SK-N-SH (cell line): ENCODE results near the gene TRNP1. TPM values are rescaled to one million over a fixed set of nuclear protein-coding genes. Genes with fewer than 3 reads are reported as not detected.

Experiments used
- CTCF ChIA-PET: fragments of 300-600, 350-600 bp; formaldehyde crosslinking; extraction: SDS; loops from one replicate; lab custom pipeline; 2021; lab: Yijun Ruan, JAX
- POLR2A ChIA-PET: fragments of 350-600 bp; sonication (Branson Sonifier 250); formaldehyde crosslinking; extraction: SDS; loops from one replicate; lab custom pipeline; 2020; ENCODE audit warnings: antibody characterized with exemption, inconsistent platforms; lab: Yijun Ruan, JAX
- DNase-seq: peaks from one replicate; pipeline ENCODE4 v3.0.0; 2012
- H2AFZ ChIP-seq: fragments of 200-600 bp; sonication (generic); 2 replicates; pipeline ENCODE4 v1.8.1; 2016; ENCODE audit warnings: antibody characterized with exemption, mild to moderate bottlenecking, low read depth
- H3F3A ChIP-seq: fragments of 200-600 bp; sonication (generic); replicated peaks from 2 replicates; pipeline ENCODE3; 2016; ENCODE audit warnings: antibody characterized with exemption, mild to moderate bottlenecking; ENCODE audit not compliant: insufficient read depth
- H3K27ac ChIP-seq, 2 experiments: fragments of 200-500 bp in 1 of 2; fragments of 200-600 bp in 1 of 2; sonication (Bioruptor generic) in 1 of 2; sonication (generic), shearing (Covaris generic) in 1 of 2; 2 replicates each; pipeline versions ENCODE4 v1.5.1 to v1.6.1; 2014 to 2016; ENCODE audit warnings: low read depth in 2 of 2, inconsistent platforms in 1 of 2, low read length in 1 of 2, mild to moderate bottlenecking in 1 of 2, mixed read lengths in 1 of 2
- H3K27me3 ChIP-seq: fragments of 200-600 bp; sonication (generic), shearing (Covaris generic); 2 replicates; pipeline ENCODE4 v1.6.1; 2016; ENCODE audit warnings: mixed run types; ENCODE audit not compliant: insufficient read depth
- H3K36me3 ChIP-seq, 2 experiments: fragments of 200-500 bp in 1 of 2; fragments of 200-600 bp in 1 of 2; sonication (Bioruptor generic) in 1 of 2; sonication (generic) in 1 of 2; replicated peaks in 1 of 2; 2 replicates each; pipeline versions ENCODE3 to v1.5.1; 2014 to 2016; ENCODE audit warnings: low read length in 1 of 2, mild to moderate bottlenecking in 1 of 2; ENCODE audit not compliant: insufficient read depth in 2 of 2, control insufficient read depth in 1 of 2
- H3K4me1 ChIP-seq, 2 experiments: fragments of 200-500 bp in 1 of 2; fragments of 200-600 bp in 1 of 2; sonication (Bioruptor generic) in 1 of 2; sonication (generic), shearing (Covaris generic) in 1 of 2; 2 replicates each; pipeline versions ENCODE4 v1.5.1 to v1.6.1; 2014 to 2016; ENCODE audit warnings: low read depth in 1 of 2, low read length in 1 of 2, mixed run types in 1 of 2; ENCODE audit not compliant: insufficient read depth in 2 of 2, control insufficient read depth in 1 of 2
- H3K4me2 ChIP-seq: fragments of 200-600 bp; sonication (generic), shearing (Covaris generic); 2 replicates; pipeline ENCODE4 v1.6.1; 2017; ENCODE audit warnings: mixed run types
- H3K4me3 ChIP-seq, 2 experiments: fragments of 200-500 bp in 1 of 2; fragments of 200-600 bp in 1 of 2; sonication (Bioruptor generic) in 1 of 2; sonication (generic), shearing (Covaris generic) in 1 of 2; 2 replicates each; pipeline versions ENCODE4 v1.5.1 to v1.8.1; 2014 to 2016; ENCODE audit warnings: low read depth in 2 of 2, inconsistent platforms in 1 of 2, low read length in 1 of 2, mild to moderate bottlenecking in 1 of 2, mixed read lengths in 1 of 2, moderate library complexity in 1 of 2
- H3K79me2 ChIP-seq: fragments of 200-600 bp; sonication (generic); 2 replicates; pipeline ENCODE4 v1.8.1; 2017; ENCODE audit warnings: mild to moderate bottlenecking; ENCODE audit not compliant: insufficient read depth
- H3K9ac ChIP-seq: fragments of 200-600 bp; sonication (generic); 2 replicates; pipeline ENCODE4 v1.6.1; 2017; ENCODE audit warnings: mixed run types
- H3K9me2 ChIP-seq: fragments of 200-600 bp; sonication (generic); 2 replicates; pipeline ENCODE4 v1.6.1; 2017; ENCODE audit warnings: mixed run types
- H3K9me3 ChIP-seq: fragments of 200-600 bp; sonication (generic); 2 replicates; pipeline ENCODE4 v1.6.1; 2017; ENCODE audit warnings: mixed run types, mild to moderate bottlenecking, moderate library complexity
- H4K20me1 ChIP-seq: fragments of 200-600 bp; sonication (generic); 2 replicates; pipeline ENCODE4 v1.6.1; 2017; ENCODE audit warnings: mild to moderate bottlenecking, mixed run types; ENCODE audit not compliant: insufficient read depth
- EZH2phosphoT487 ChIP-seq: fragments of 200-600 bp; sonication (generic); IDR thresholded peaks from 2 replicates; pipeline ENCODE4 v1.6.1; 2017; ENCODE audit warnings: low read depth, mixed run types, mild to moderate bottlenecking, antibody characterized with exemption, moderate library complexity, borderline replicate concordance
- GATA2 ChIP-seq: sonication (generic); formaldehyde crosslinking; IDR thresholded peaks from 2 replicates; pipeline ENCODE4 v1.5.0; 2020; ENCODE audit warnings: mild to moderate bottlenecking, missing genetic modification reagents
- IRF3 ChIP-seq: fragments of 150-350 bp; IDR thresholded peaks from 2 replicates; pipeline ENCODE4 v1.6.1; 2016; ENCODE audit warnings: mild to moderate bottlenecking, low read depth, low read length
- JUND ChIP-seq: IDR thresholded peaks from 2 replicates; pipeline ENCODE4 v1.4.0; 2012
- MXI1 ChIP-seq: IDR thresholded peaks from 2 replicates; pipeline ENCODE4 v1.6.1; 2012; ENCODE audit warnings: mild to moderate bottlenecking, low read depth, low read length, improper control_type of control experiment
- NFIC ChIP-seq: IDR thresholded peaks from 2 replicates; pipeline ENCODE4 v1.4.0; 2012; ENCODE audit warnings: borderline replicate concordance
- NRF1 ChIP-seq: IDR thresholded peaks from 2 replicates; pipeline ENCODE4 v1.6.1; 2012; ENCODE audit warnings: low read depth, mild to moderate bottlenecking, low read length
- RAD21 ChIP-seq: IDR thresholded peaks from 2 replicates; pipeline ENCODE4 v1.6.1; 2012; ENCODE audit warnings: mild to moderate bottlenecking, low read length
- RFX5 ChIP-seq: IDR thresholded peaks from 2 replicates; pipeline ENCODE4 v1.6.1; 2012; ENCODE audit warnings: mild to moderate bottlenecking, improper control_type of control experiment, low read length
- TAF1 ChIP-seq: IDR thresholded peaks from 2 replicates; pipeline ENCODE4 v1.6.1; 2012; ENCODE audit warnings: low read depth, mild to moderate bottlenecking, low read length, moderate library complexity, borderline replicate concordance
- TCF12 ChIP-seq: IDR thresholded peaks from 2 replicates; pipeline ENCODE4 v1.4.0; 2012
- TEAD4 ChIP-seq: IDR thresholded peaks from 2 replicates; pipeline ENCODE4 v1.4.0; 2012; ENCODE audit warnings: mild to moderate bottlenecking, borderline replicate concordance; ENCODE audit not compliant: insufficient read depth
- YY1 ChIP-seq: IDR thresholded peaks from 2 replicates; pipeline ENCODE4 v1.4.0; 2012; ENCODE audit warnings: low read depth, mild to moderate bottlenecking
- WGBS: methylation state at CpG from one replicate; pipeline ENCODE4 v1.1.6; 2017; ENCODE audit warnings: low lambda C conversion rate; 5-methylcytosine and 5-hydroxymethylcytosine counted together
- polyA plus RNA-seq, 3 experiments: library from polyadenylated mRNA; depleted of rRNA; stranded (reverse); fragments of >200 nt; gene quantifications; 2 replicates each; pipeline ENCODE4 v1.2.3, GENCODE V29; 2012
- TF ChIP-seq, protein P1 (sequence below): IDR thresholded peaks from 2 replicates; pipeline ENCODE4 v1.4.0; 2012; ENCODE audit warnings: low read depth
- TF ChIP-seq, protein P2 (sequence below): IDR thresholded peaks from 2 replicates; pipeline ENCODE4; 2012
- TF ChIP-seq, protein P3 (sequence below): IDR thresholded peaks from 2 replicates; pipeline ENCODE4 v1.4.0; 2012; ENCODE audit warnings: low read depth, borderline replicate concordance

The TRNP1 gene
- polyA plus RNA-seq, 1 of the 3 experiments (the other 2 are of a cell fraction): 8.8 TPM

GRCh38 chr1:26971590-26971989 is 21.9 kb upstream of the TRNP1 start:
- 39% methylated on average over 3 of the region's 3 CpGs for WGBS
- no peak overlapping the region for H3K4me3 ChIP-seq
- no peak overlapping the region for H3K27ac ChIP-seq
- H4K20me1 ChIP-seq: no peaks in the 10 kb centered on the region
- no peaks in the 10 kb centered on the region for H3F3A ChIP-seq
- POLR2A ChIA-PET: no interaction called here
- TF ChIP-seq, protein P1, sequence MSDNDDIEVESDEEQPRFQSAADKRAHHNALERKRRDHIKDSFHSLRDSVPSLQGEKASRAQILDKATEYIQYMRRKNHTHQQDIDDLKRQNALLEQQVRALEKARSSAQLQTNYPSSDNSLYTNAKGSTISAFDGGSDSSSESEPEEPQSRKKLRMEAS: no peak
- TF ChIP-seq, protein P2, sequence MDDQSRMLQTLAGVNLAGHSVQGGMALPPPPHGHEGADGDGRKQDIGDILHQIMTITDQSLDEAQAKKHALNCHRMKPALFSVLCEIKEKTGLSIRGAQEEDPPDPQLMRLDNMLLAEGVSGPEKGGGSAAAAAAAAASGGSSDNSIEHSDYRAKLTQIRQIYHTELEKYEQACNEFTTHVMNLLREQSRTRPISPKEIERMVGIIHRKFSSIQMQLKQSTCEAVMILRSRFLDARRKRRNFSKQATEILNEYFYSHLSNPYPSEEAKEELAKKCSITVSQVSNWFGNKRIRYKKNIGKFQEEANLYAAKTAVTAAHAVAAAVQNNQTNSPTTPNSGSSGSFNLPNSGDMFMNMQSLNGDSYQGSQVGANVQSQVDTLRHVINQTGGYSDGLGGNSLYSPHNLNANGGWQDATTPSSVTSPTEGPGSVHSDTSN: no peak
- no peak for TF ChIP-seq JUND
- no peaks in the 10 kb centered on the region for H3K79me2 ChIP-seq
- H3K4me1 ChIP-seq: no peaks in the 10 kb centered on the region
- DNase-seq: no peak
- no peaks in the 10 kb centered on the region for H3K36me3 ChIP-seq
- CTCF ChIA-PET: interaction anchor here (2.2 kb wide), 1 partner anchor 26 kb away, joined by 11 read pairs; no protein-coding TSS in a partner anchor
- no peaks in the 10 kb centered on the region for H3K9me3 ChIP-seq
- no peak overlapping the region for H2AFZ ChIP-seq
- no peak overlapping the region for H3K9ac ChIP-seq
- no peak overlapping the region for H3K4me2 ChIP-seq
- no peaks in the 10 kb centered on the region for H3K9me2 ChIP-seq
- no peaks in the 10 kb centered on the region; the same call in 1 of the 2 replicates for H3K27me3 ChIP-seq

- 50% methylated on average over 6 of the region's 6 CpGs for WGBS
- Histone ChIP-seq H3K4me1 (no peaks in the 10 kb centered on the region), H3K36me3 (no peaks in the 10 kb centered on the region), H4K20me1 (no peaks in the 10 kb centered on the region), H3K79me2 (no peaks in the 10 kb centered on the region), H3K4me2 (no peak overlapping the region), H3F3A (no peaks in the 10 kb centered on the region), H3K27me3 (no peaks in the 10 kb centered on the region; the same call in 1 of the 2 replicates), H3K27ac (no peak overlapping the region), H3K9me3 (no peaks in the 10 kb centered on the region), H3K9ac (no peak overlapping the region), H3K4me3 (no peak overlapping the region), H2AFZ (no peak overlapping the region), H3K9me2 (no peaks in the 10 kb centered on the region)
- TF ChIP-seq IRF3: no peak
- no peak for TF ChIP-seq TAF1
- TF ChIP-seq, protein P1: no peak
- no peak for TF ChIP-seq NRF1
- TF ChIP-seq TCF12: no peak
- no peak for TF ChIP-seq EZH2phosphoT487
- TF ChIP-seq, protein P2: no peak
- TF ChIP-seq GATA2: no peak
- TF ChIP-seq RFX5: no peak
- no peak for TF ChIP-seq NFIC
- TF ChIP-seq YY1: no peak
- TF ChIP-seq TEAD4: no peak
- TF ChIP-seq MXI1: no peak
- TF ChIP-seq, protein P3, sequence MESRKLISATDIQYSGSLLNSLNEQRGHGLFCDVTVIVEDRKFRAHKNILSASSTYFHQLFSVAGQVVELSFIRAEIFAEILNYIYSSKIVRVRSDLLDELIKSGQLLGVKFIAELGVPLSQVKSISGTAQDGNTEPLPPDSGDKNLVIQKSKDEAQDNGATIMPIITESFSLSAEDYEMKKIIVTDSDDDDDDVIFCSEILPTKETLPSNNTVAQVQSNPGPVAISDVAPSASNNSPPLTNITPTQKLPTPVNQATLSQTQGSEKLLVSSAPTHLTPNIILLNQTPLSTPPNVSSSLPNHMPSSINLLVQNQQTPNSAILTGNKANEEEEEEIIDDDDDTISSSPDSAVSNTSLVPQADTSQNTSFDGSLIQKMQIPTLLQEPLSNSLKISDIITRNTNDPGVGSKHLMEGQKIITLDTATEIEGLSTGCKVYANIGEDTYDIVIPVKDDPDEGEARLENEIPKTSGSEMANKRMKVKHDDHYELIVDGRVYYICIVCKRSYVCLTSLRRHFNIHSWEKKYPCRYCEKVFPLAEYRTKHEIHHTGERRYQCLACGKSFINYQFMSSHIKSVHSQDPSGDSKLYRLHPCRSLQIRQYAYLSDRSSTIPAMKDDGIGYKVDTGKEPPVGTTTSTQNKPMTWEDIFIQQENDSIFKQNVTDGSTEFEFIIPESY: no peak
- TF ChIP-seq RAD21: no peak
- POLR2A ChIA-PET: no interaction called here
- CTCF ChIA-PET: interaction anchor here (2.2 kb wide), 1 partner anchor 25 kb away, joined by 11 read pairs; no protein-coding TSS in a partner anchor
- DNase-seq: no peak
Measured at GRCh38 chr1:26972390-26972789, 21.1 kb upstream of the TRNP1 start.
